GM21786 (cell line): ENCODE measurements around the gene GPR50.

Experiments
- ATAC-seq: cut with Tn5 transposase; IDR thresholded peaks from one replicate; pipeline ENCODE4 v1.9.1; 2021; ENCODE audit not compliant: unreplicated experiment

The GPR50 gene

GRCh38 chrX:151176231-151176750, at the start of gene GPR50:
TSS of gene GPR50 (plus strand) at chrX:151176584. CDS start at chrX:151176722, 138 bp downstream.
- no peak for ATAC-seq

- no peak for ATAC-seq
Observed at GRCh38 chrX:151132531-151132930, 43.9 kb upstream of the GPR50 start.

GRCh38 chrX:151151665-151152267, 24.6 kb upstream of the GPR50 start:
- peak; percentile 85 for ATAC-seq

- no peak for ATAC-seq
Observed at GRCh38 chrX:151153086-151153485, 23.3 kb upstream of the GPR50 start.

- ATAC-seq: no peak
Observed at GRCh38 chrX:151153667-151154066, 22.7 kb upstream of the GPR50 start.

GRCh38 chrX:151155234-151155633, 21.1 kb upstream of the GPR50 start:
- ATAC-seq: no peak

GRCh38 chrX:151161690-151162089, 14.7 kb upstream of the GPR50 start:
- ATAC-seq: no peak

- ATAC-seq: no peak
Observed at GRCh38 chrX:151167791-151168345, 8.5 kb upstream of the GPR50 start.

GRCh38 chrX:151169783-151170182, 6.6 kb upstream of the GPR50 start:
- no peak for ATAC-seq

- no peak for ATAC-seq
Observed at GRCh38 chrX:151174581-151175282, 1.7 kb upstream of the GPR50 start.

GRCh38 chrX:151175283-151176062, 911 bp upstream of the GPR50 start:
- ATAC-seq: no peak

GRCh38 chrX:151177141-151178027, 1.0 kb downstream of the GPR50 start:
- no peak for ATAC-seq

- no peak for ATAC-seq
Observed at GRCh38 chrX:151178746-151179145, 2.4 kb downstream of the GPR50 start.

GRCh38 chrX:151180400-151180799, 4.0 kb downstream of the GPR50 start:
- ATAC-seq: no peak

GRCh38 chrX:151181088-151181487, 4.7 kb downstream of the GPR50 start:
- no peak for ATAC-seq

GRCh38 chrX:151183233-151183753, 6.9 kb downstream of the GPR50 start:
- no peak for ATAC-seq

- ATAC-seq: no peak
Observed at GRCh38 chrX:151183912-151184565, 7.7 kb downstream of the GPR50 start.

- ATAC-seq: no peak
Observed at GRCh38 chrX:151184705-151185104, 8.3 kb downstream of the GPR50 start.

GRCh38 chrX:151206871-151207270, 30.5 kb downstream of the GPR50 start:
- no peak for ATAC-seq

GRCh38 chrX:151225843-151226242, 49.5 kb downstream of the GPR50 start:
- ATAC-seq: no peak
